Mammary epithelial cell (primary cell): ENCODE data around the gene PIP5KL1.
A peak's percentile ranks its signal among the peaks of the same experiment; 100 is the strongest.

Source experiments
- EZH2 ChIP-seq: IDR thresholded peaks from 2 replicates; pipeline ENCODE4 v1.6.1; 2012; ENCODE audit warnings: low read length, inconsistent platforms, borderline replicate concordance
- TF ChIP-seq, protein P1 (sequence below), 2 donors: IDR thresholded peaks in 1 of 2; conservative IDR thresholded peaks in 1 of 2; 2 replicates each; pipeline ENCODE4 v1.5.1; 2011 to 2012; ENCODE audit warnings: inconsistent platforms in 2 of 2, low read length in 2 of 2, mild to moderate bottlenecking in 2 of 2, control low read depth in 1 of 2, low read depth in 1 of 2; ENCODE audit not compliant: insufficient read depth in 1 of 2; ENCODE audit errors: extremely low read depth in 1 of 2

GRCh38 chr9:127887792-127888191, 42.8 kb downstream of the PIP5KL1 start:
- TF ChIP-seq, protein P1, sequence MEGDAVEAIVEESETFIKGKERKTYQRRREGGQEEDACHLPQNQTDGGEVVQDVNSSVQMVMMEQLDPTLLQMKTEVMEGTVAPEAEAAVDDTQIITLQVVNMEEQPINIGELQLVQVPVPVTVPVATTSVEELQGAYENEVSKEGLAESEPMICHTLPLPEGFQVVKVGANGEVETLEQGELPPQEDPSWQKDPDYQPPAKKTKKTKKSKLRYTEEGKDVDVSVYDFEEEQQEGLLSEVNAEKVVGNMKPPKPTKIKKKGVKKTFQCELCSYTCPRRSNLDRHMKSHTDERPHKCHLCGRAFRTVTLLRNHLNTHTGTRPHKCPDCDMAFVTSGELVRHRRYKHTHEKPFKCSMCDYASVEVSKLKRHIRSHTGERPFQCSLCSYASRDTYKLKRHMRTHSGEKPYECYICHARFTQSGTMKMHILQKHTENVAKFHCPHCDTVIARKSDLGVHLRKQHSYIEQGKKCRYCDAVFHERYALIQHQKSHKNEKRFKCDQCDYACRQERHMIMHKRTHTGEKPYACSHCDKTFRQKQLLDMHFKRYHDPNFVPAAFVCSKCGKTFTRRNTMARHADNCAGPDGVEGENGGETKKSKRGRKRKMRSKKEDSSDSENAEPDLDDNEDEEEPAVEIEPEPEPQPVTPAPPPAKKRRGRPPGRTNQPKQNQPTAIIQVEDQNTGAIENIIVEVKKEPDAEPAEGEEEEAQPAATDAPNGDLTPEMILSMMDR (conservative IDR thresholded peaks at IDR 0.05 in 1 of 2, IDR thresholded peaks at IDR 0.05 in 1 of 2; ENCODE audit: extremely low read depth in 1 of 2, insufficient read depth in 1 of 2, low read depth in 1 of 2, low read length in 2 of 2): peak in 1 of 2 donors; percentile 33
- TF ChIP-seq EZH2: no peak
